AG10803 (cell line): ENCODE data around the gene CCND1.

ENCODE experiments used
- DNase-seq: peaks from one replicate; pipeline ENCODE4 v3.0.0; 2010; ENCODE audit warnings: low read depth
- H3K4me3 ChIP-seq: 2 replicates; pipeline ENCODE4 v1.5.1; 2011; ENCODE audit warnings: mild to moderate bottlenecking, low read length, control low read depth
- CTCF ChIP-seq: conservative IDR thresholded peaks from 2 replicates; pipeline ENCODE4 v1.5.1; 2011; ENCODE audit warnings: mild to moderate bottlenecking, low read length, control low read depth, inconsistent platforms

The CCND1 gene

GRCh38 chr11:69651834-69652620 lies 11.1 kb downstream of the CCND1 start:
- no peak for DNase-seq
- H3K4me3 ChIP-seq, result no peak overlapping the region
- no peak for TF ChIP-seq CTCF

GRCh38 chr11:69652999-69653398 lies 12.0 kb downstream of the CCND1 start:
- DNase-seq, result no peak
- TF ChIP-seq CTCF, result no peak
- H3K4me3 ChIP-seq, result no peak overlapping the region

GRCh38 chr11:69653406-69653960 lies 12.5 kb downstream of the CCND1 start:
- TF ChIP-seq CTCF, result no peak
- no peak overlapping the region for H3K4me3 ChIP-seq
- no peak for DNase-seq

- TF ChIP-seq CTCF, result no peak
- no peak for DNase-seq
- H3K4me3 ChIP-seq, result no peak overlapping the region
Observed at GRCh38 chr11:69654001-69654659, 13.2 kb downstream of the CCND1 start.

GRCh38 chr11:69654660-69655478 lies 13.9 kb downstream of the CCND1 start:
- no peak overlapping the region for H3K4me3 ChIP-seq

More at GRCh38 chr11:69654660-69655478, 13.9 kb downstream of the CCND1 start:
- no peak for DNase-seq
- no peak for TF ChIP-seq CTCF
